HG03432 (cell line): ENCODE measurements around the gene FGF2.
"Not testable (repeated sequence)": the region's sequence is repeated elsewhere in the genome, so short reads cannot be mapped to it uniquely, and the experiment has no call there.

Experiments
- ATAC-seq: cut with Tn5 transposase; IDR thresholded peaks from one replicate; pipeline ENCODE4 v1.9.1; 2021; ENCODE audit warnings: mild to moderate bottlenecking, moderate library complexity; ENCODE audit not compliant: unreplicated experiment

FGF2 gene

GRCh38 chr4:122845066-122845465 lies 18.4 kb downstream of the FGF2 start:
- no peak for ATAC-seq

DNA sequence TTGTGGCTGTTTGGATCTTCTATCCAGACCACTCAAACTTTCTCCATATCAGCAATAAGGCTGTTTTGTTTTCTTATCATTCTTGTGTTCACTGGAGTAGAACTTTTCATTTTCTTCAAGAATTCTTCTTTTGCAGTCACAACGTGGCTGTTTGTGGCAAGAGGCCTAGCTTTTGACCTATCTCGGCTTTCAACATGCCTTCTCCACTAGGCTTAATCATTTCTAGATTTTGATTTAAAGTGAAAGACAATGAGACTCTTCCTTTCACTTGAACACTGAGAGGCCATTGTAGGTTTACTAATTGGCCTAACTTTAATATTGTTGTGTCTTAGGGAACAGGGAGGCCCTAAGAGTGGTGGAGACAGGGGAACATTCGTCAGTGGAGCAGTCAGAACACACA lies 19.1 kb downstream of the FGF2 start:
- ATAC-seq: peak; percentile 75

DNA sequence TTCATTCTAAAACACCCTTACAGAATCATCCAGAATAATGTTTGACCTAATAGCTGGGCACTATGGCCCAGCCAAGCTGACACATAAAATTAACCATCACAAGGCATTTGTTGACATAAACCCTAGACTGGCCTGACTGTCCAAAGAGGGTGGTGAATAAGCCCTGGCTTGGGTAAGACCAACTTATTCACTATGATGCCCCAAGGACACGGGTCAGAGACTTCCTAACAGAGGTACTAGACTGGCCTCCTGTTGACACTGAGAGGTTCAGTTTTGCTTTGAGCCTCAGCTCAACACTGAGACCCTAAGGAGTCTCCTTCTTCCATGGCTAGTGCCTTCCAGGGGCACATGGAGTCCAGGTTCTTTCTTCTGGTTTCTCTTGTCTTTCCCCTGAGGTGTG lies 21.3 kb downstream of the FGF2 start:
- ATAC-seq: no peak

DNA sequence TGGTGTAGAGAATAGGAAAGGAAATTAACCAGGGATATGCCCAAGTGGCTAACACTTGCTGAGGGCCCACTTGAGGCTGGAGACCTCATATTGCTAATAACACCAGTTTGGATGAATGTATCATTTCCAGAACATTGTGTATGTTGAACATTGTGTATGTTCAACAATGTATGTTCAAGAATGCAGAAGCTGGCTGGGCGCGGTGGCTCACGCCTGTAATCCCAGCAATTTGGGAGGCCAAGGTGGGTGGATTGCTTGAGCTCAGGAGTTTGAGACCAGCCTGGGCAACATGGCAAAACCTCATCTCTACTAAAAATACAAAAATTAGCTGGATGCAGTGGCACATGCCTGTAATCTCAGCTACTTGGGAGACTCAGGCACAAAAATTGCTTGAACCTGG lies 23.2 kb downstream of the FGF2 start:
- ATAC-seq: not testable (repeated sequence)

DNA sequence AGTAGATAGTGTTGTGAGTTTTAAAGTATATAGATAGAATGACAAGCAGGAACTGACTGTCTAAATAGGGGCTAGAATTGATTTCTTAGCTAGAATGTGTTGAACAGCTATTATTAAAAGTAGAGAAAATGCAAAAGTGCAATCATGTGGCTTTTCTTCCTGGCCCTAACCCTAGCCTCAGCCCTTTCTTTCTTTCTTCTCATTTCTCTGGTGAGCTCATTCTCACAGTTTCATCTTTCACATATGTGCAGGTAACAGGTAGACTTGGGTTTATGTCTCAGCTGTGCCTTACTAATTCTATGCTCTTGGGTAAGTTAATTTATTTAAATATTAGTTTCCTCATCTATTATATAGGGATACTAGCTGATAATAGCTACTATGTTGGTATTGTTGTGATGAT lies 24.9 kb downstream of the FGF2 start:
- ATAC-seq: no peak

DNA sequence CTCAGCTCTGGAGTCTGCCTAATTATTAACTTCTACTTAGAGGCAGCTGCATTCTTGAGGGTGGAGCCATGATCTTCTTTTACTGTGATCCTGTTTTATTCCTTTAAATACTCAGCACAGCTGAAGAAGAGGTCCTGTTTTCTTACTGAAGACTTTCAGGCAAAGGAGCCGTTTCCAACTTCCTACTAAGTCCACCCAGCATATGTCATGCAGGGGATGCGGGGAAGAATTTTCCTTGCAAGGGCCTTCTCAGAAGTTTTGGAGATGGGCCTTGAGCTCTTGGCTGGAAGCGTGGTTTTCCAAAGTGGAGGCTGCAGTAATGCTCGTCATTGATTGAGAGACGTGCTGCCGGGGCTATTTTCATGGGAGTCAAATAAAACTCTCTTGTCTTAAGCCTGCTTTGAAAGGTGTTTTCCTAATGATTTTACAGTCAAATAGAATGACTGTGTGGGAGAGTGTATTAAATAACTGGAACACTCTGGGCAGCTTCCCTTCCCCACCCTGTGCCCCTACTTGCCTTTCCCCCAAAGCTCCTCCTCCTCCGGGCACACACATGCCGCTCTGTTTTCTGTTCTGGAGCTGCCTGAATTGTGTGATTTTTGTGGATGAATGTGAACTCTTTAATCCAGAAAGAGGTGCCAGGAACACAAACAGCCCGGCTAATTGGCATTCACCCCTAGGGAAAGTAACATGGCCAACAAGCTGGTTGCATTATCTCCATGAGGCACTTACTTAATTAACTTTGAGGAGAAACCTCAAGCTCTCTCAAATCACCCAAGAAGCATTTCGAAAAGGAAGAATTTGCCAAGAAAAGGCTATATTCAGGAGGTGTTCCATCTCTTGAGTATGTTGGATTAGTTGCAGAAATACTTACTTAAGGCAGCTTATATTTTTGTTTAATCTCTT lies 28.1 kb downstream of the FGF2 start:
- ATAC-seq: no peak

- ATAC-seq: no peak
These were observed 28.8 kb downstream of the FGF2 start for GRCh38 chr4:122855353-122855890.

GRCh38 chr4:122857160-122857559 lies 30.5 kb downstream of the FGF2 start:
- no peak for ATAC-seq

DNA sequence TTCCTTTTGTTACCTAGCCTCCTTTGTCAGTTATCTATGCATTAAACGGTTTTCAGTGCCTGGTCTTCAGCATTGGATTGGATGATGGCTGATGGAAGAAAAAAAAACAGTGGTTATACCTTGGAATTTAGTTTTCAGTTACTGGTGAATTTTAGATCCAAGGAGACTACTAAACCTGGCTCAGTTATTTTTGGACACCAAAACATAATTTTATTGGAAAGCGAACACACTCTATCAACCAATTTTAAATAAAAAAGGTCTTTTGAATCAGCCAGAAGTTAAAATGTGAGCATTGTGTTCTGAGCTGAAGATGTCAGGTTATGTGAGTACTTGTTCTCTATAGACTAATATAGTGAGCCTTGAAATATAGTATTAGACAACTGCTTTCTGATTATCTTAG lies 32.1 kb downstream of the FGF2 start:
- ATAC-seq: no peak

- no peak for ATAC-seq
These were observed 34.7 kb downstream of the FGF2 start for GRCh38 chr4:122861172-122861943.

GRCh38 chr4:122863639-122864038 lies 37.0 kb downstream of the FGF2 start:
- no peak for ATAC-seq

GRCh38 chr4:122865425-122865824 lies 38.8 kb downstream of the FGF2 start:
- no peak for ATAC-seq

DNA sequence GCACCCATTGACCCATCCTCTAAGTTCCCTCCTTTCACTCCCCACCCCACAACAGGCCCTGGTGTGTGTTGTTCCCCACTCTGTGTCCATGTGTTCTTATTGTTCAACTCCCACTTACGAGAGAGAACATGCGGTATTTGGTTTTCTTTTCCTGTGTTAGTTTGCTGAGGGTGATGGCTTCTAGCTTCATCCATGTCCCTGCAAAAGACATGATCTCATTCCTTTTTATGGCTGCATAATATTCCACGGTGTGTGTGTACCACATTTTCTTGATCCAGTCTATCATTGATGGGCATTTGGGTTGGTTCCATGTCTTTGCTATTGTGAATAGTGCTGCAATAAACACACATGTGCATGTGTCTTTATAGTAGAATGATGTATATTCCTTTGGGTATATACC lies 41.6 kb downstream of the FGF2 start:
- not testable (repeated sequence) for ATAC-seq

- no peak for ATAC-seq
These were observed 46.5 kb downstream of the FGF2 start for GRCh38 chr4:122873146-122873545.

DNA sequence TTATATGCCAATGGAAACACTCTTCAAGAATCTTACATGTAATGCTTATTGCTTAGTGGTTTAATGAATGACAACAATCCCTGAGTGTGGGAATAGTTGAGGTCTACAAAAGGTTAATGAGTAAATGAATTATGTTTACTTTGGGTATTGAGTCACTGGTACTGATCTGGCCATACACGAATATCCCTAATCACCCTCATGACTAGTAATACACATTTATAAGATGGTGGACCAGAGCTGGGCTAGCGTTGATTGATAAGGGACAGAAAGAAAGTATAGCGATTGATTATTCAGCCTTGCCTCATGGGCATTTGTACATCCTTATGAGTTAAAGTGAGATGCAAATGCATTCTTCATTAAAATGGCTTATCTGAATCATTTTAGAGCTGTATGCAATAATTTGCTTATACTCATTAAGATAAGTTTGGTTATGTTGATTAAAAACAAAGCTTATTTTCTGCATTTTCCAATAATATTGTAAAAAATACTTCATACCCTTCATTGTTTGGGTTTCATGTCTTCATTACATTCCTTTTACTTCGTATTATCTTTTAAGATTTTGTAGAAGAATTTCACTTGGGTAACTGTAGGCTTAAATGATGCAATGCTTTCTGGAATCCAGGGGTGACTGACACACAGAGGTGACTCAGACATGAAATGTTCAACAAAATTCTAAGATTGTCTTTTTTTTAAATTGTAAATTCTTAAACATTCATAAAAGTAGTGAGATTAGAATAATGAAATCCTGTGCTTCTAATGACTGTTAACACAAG lies 47.4 kb downstream of the FGF2 start:
- ATAC-seq: no peak

GRCh38 chr4:122875949-122876348 lies 49.3 kb downstream of the FGF2 start:
- ATAC-seq: no peak

- ATAC-seq: no peak
These were observed 49.8 kb downstream of the FGF2 start for GRCh38 chr4:122876456-122876855.

DNA sequence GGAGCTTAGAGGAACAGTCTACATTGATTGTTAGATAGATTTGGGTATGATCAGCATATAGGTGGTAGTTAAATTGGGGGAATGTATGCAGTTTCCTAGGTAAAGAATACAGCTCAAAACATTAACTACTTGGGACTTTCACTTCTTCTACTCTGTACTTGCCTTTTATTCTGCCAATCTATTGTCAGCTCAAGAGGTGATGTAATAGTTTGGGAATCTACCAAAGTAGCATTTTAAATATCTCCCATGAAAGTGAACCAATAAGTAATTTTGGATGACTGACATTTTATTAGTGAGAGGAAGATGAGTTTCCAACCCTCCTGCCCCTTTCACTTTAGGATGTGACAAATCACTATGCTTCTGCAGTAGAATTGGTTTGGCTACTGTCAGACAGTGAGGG lies 52.4 kb downstream of the FGF2 start:
- no peak for ATAC-seq

- no peak for ATAC-seq
These were observed 56.5 kb downstream of the FGF2 start for GRCh38 chr4:122882857-122883735.

GRCh38 chr4:122884499-122884898 lies 57.9 kb downstream of the FGF2 start:
- ATAC-seq: no peak
